HepG2 (cell line): ENCODE measurements around the gene BAHD1. TPM values are rescaled to one million over a fixed set of nuclear protein-coding genes. Genes with fewer than 3 reads are reported as not detected.

Experiments used
- AGO1 ChIP-seq: fragments of 200-400 bp; formaldehyde crosslinking; IDR thresholded peaks from 2 replicates; pipeline ENCODE4 v1.6.1; 2017; ENCODE audit warnings: mild to moderate bottlenecking, low read depth, low read length, moderate library complexity; ENCODE audit not compliant: poor library complexity, severe bottlenecking
- CHD2 ChIP-seq: IDR thresholded peaks from 2 replicates; pipeline ENCODE4 v1.6.1; 2011; ENCODE audit warnings: low read depth, low read length, improper control_type of control experiment
- HMGXB3 ChIP-seq: sonication (generic); formaldehyde crosslinking; IDR thresholded peaks from 2 replicates; pipeline ENCODE4 v1.4.0; 2020; ENCODE audit warnings: missing genetic modification reagents, borderline replicate concordance
- KLF15 ChIP-seq: sonication (generic); formaldehyde crosslinking; IDR thresholded peaks from 2 replicates; pipeline ENCODE4 v1.8.1; 2023; ENCODE audit warnings: borderline replicate concordance, mild to moderate bottlenecking, inconsistent platforms, missing genetic modification reagents, mixed read lengths
- MTERF4 ChIP-seq: sonication (generic); formaldehyde crosslinking; IDR thresholded peaks from 2 replicates; pipeline ENCODE4 v1.8.0; 2023; ENCODE audit warnings: mild to moderate bottlenecking, missing genetic modification reagents
- MXD3 ChIP-seq: IDR thresholded peaks from 2 replicates; pipeline ENCODE4 v1.6.1; 2016; ENCODE audit warnings: mild to moderate bottlenecking, missing biosample characterization, missing genetic modification reagents
- NFAT5 ChIP-seq: sonication (generic); formaldehyde crosslinking; IDR thresholded peaks from 2 replicates; pipeline ENCODE4 v1.4.0; 2020; ENCODE audit warnings: missing genetic modification reagents
- RFX1 ChIP-seq: fragments of 450-650 bp; IDR thresholded peaks from 2 replicates; pipeline ENCODE4 v1.6.1; 2017
- THAP11 ChIP-seq: IDR thresholded peaks from 2 replicates; pipeline ENCODE4 v1.6.1; 2016; ENCODE audit warnings: missing biosample characterization, missing genetic modification reagents
- ZNF563 ChIP-seq: sonication (generic); formaldehyde crosslinking; IDR thresholded peaks from 2 replicates; pipeline ENCODE4 v1.8.0; 2022; ENCODE audit warnings: mild to moderate bottlenecking, moderate library complexity, missing genetic modification reagents
- ZNF687 ChIP-seq: sonication (generic); formaldehyde crosslinking; IDR thresholded peaks from 2 replicates; pipeline ENCODE4 v1.5.1; 2020; ENCODE audit warnings: mild to moderate bottlenecking, missing genetic modification reagents, moderate library complexity
- ZNF737 ChIP-seq: sonication (generic); formaldehyde crosslinking; IDR thresholded peaks from 2 replicates; pipeline ENCODE4 v1.5.0; 2020; ENCODE audit warnings: missing genetic modification reagents, mild to moderate bottlenecking, borderline replicate concordance
- ZNF75D ChIP-seq: sonication (generic); formaldehyde crosslinking; IDR thresholded peaks from 2 replicates; pipeline ENCODE4 v1.8.1; 2023; ENCODE audit warnings: missing genetic modification reagents, mild to moderate bottlenecking, borderline replicate concordance
- polyA plus RNA-seq, 8 experiments: library from polyadenylated mRNA; depleted of rRNA in 3 of 8; stranded (reverse) in 7 of 8; unstranded in 1 of 8; fragments of >200 nt; fragmentation: Illumina TruSeq in 4 of 8; extraction: Trizol in 4 of 8; gene quantifications; 2 replicates each; pipeline versions ENCODE4 v1.2.1 to v1.2.3, GENCODE V29; 2011 to 2016; ENCODE audit warnings: low read depth in 4 of 8, missing spikeins in 1 of 8, mixed read lengths in 1 of 8; ENCODE audit not compliant: insufficient read depth in 1 of 8
- total RNA-seq, 5 experiments: library from RNA; depleted of rRNA; stranded (reverse); fragments of >200 nt; fragmentation: Illumina TruSeq; extraction: Trizol; gene quantifications; 2 replicates each; pipeline ENCODE4 v1.2.3, GENCODE V29; 2016; ENCODE audit warnings: low read depth in 1 of 5

Gene BAHD1
- total and polyA plus RNA-seq, 2 of the 13 experiments (the other 11 are each of a cell fraction or from before 2014, with no cell fraction given), result 3.3 to 8.7 TPM

- TF ChIP-seq KLF15 (CRISPR knock-in tag), result no peak
- TF ChIP-seq HMGXB3 (CRISPR knock-in tag), result no peak
- no peak for TF ChIP-seq ZNF75D
- no peak for TF ChIP-seq AGO1
- TF ChIP-seq ZNF737 (CRISPR knock-in tag), result no peak
- TF ChIP-seq ZNF687, result peak; percentile 29; the same call in 1 of the 2 replicates
- TF ChIP-seq NFAT5 (CRISPR knock-in tag), result no peak
- 0 out of 2 replicates have a peak, but pooled peaks have one; percentile 19 for TF ChIP-seq MTERF4 (CRISPR knock-in tag)
- no peak for TF ChIP-seq MXD3 (CRISPR knock-in tag)
- TF ChIP-seq RFX1, result no peak
- peak; percentile 47; the same call in 1 of the 2 replicates for TF ChIP-seq THAP11 (CRISPR knock-in tag)
- no peak for TF ChIP-seq ZNF563
- no peak for TF ChIP-seq CHD2
Measured at GRCh38 chr15:40412095-40412759, 28.5 kb upstream of the BAHD1 start (continued).
